OCI-M2 (cell line): ENCODE results near the gene CLEC3B.
"Not testable (repeated sequence)": the region's sequence is repeated elsewhere in the genome, so short reads cannot be mapped to it uniquely, and the experiment has no call there.

Experiments used
- DNase-seq: peaks from one replicate; lab custom pipeline; 2025; ENCODE audit not compliant: unreplicated experiment; lab: John Stamatoyannopoulos, UW

Gene CLEC3B

GRCh38 chr3:45034612-45035252 is 8.6 kb downstream of the CLEC3B start:
- no peak for DNase-seq

DNA sequence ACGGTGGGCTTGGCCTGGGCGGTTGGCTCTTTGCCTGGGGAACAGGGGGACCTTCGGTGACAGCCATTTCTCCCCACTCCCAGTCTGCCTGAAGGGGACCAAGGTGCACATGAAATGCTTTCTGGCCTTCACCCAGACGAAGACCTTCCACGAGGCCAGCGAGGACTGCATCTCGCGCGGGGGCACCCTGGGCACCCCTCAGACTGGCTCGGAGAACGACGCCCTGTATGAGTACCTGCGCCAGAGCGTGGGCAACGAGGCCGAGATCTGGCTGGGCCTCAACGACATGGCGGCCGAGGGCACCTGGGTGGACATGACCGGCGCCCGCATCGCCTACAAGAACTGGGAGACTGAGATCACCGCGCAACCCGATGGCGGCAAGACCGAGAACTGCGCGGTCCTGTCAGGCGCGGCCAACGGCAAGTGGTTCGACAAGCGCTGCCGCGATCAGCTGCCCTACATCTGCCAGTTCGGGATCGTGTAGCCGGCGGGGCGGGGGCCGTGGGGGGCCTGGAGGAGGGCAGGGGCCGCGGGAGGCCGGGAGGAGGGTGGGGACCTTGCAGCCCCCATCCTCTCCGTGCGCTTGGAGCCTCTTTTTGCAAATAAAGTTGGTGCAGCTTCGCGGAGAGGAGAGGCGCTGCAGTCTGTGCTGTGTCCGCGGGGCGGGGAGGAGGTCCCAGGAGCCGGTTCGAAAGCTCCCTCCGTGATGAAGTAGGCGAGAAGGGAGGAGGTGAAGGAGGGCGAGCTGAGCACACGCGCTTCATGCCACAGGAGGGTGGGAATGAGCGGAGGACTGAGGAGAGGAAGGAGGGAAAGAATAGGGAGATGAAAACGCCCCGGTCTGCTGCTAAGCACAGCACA is 9.6 kb downstream of the CLEC3B start:
- no peak for DNase-seq

- DNase-seq: peak; percentile 88
These were observed 11.8 kb downstream of the CLEC3B start for GRCh38 chr3:45037720-45038455.

- no peak for DNase-seq
These were observed 15.6 kb downstream of the CLEC3B start for GRCh38 chr3:45041666-45042065.

DNA sequence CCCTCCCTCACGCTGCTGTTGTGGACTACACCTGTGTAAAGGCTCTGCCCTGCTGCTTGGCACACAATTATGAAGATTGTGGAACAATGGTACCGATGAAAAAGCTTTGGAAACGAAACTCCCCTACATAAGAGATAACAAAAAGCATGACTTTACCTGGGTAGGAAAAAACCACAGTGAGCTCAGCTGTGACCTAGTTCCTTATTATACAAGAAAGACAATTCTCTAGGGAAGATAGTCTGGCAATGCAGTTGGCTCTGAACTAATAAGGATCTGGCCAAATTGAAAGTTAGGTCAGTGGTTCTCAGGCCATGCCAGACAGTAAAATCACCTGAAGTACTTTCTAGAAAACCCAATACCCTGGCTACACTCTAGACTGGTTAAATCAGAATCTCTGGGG is 16.1 kb downstream of the CLEC3B start:
- no peak for DNase-seq

DNA sequence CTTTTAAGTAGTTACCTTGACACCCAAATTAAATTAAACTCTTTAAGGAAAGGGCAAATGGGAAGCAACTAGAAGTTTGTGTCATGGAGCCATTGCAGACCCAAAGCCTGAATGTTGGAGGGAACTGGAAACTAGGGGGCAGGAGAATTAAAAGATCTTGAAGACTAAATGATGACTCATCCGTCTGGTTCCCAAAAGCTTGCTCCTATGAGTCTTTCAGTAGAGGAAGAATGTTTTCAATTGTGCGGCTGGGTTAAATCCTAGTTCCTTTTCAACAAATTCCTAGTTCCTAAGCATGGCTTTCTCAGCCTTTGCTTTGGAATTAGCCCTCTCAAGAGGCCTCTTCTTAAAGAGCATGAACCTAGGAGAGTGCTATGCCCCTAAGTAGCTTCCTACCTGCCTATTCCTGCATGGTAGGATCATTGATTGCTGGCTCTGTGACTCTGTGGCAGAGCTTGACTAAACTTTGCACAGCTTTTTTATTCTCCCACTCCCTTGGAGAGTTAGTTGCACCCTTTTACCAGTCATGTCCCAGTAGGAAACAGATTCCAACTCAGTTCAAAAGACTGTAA is 17.7 kb downstream of the CLEC3B start:
- no peak for DNase-seq

DNA sequence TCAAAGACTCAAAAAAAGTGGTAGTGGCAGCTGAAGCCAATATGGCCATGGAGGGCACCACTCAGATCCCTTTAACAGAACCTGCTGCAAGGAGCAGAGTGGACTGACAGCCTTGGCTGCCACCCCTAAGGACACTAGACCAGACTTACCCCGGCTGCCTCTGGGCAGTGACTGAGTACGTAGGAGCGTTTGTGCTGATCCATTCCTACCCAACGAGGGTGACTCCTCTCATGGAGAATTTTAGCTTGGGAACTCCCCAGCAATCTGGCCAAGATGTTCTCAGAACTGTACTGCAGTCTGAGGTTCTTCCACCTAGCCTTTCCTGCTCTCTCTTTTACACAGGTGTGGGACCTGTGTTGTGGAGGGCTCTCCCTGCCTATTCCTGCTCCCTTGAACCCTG is 22.1 kb downstream of the CLEC3B start:
- DNase-seq: no peak

DNA sequence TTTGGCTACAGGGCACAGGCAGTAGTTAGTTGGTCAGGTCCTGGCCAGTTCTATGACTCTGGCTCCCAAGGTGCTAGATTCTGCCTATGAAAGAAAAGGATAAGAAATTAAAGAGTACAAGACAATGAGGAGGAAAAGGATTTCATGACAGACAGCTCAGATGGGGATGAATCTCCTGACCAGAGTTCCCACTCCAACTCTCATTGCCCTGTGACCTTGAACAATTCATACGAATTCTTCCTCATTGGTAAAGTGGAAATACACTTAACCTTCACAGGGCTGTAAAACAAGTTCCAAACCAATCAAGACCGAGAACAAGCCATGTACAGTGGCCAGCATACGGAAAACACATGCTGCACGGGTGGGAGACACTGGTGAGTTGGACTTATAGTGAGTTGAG is 23.7 kb downstream of the CLEC3B start:
- DNase-seq: no peak

DNA sequence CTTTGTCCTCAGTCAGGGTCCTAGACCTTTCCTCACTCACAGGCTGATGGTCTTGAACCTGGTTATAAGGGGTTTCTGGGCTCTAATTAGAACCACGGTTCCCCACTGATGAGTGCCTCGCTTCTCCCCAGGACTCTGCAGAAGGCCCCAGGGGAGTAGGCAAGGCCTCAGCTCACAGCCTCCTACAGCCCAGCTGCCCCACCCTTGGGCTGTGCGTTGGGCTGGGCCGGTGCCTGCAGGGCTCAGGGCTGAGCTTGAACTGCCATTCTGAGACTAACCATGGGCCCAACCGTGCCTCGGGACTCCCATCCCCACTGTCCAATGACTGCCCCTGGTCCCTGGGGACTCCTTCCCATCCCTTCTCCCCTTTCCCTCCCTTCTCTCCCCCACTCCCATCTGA is 25.6 kb downstream of the CLEC3B start:
- DNase-seq: no peak

- not testable (repeated sequence) for DNase-seq
These were observed 27.7 kb downstream of the CLEC3B start for GRCh38 chr3:45053805-45054195.

DNA sequence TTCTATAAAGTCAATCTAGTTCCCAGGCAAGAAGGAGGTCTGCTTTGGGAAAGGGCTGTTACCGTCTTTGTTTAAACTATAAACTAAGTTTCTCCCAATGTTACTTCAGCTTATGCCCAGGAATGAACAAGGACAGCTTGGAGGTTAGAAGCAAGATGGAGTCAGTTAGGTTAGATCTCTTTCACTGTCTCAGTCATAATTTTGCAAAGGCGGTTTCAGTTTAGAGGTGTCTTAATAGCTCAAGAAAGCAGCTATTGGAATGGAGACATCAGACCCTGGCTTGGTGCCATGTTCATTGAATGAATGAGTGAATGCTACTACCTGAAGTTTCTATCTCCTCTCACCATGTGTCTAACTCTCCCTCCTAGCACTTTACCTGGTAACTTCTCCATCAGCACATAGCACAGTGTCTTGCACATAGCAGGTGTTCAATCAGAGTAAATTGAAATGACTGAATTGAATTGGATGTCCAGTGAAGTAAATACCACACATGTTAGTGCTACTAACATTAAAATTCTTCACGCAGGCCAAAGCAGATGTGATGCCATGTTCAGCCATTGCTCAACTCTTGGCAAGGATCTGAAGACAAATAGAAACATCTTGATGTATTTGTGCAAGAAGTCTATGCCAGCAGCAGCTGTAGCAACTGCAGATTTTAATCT is 28.2 kb downstream of the CLEC3B start:
- no peak for DNase-seq

- no peak for DNase-seq
These were observed 28.9 kb downstream of the CLEC3B start for GRCh38 chr3:45055032-45055410.

DNA sequence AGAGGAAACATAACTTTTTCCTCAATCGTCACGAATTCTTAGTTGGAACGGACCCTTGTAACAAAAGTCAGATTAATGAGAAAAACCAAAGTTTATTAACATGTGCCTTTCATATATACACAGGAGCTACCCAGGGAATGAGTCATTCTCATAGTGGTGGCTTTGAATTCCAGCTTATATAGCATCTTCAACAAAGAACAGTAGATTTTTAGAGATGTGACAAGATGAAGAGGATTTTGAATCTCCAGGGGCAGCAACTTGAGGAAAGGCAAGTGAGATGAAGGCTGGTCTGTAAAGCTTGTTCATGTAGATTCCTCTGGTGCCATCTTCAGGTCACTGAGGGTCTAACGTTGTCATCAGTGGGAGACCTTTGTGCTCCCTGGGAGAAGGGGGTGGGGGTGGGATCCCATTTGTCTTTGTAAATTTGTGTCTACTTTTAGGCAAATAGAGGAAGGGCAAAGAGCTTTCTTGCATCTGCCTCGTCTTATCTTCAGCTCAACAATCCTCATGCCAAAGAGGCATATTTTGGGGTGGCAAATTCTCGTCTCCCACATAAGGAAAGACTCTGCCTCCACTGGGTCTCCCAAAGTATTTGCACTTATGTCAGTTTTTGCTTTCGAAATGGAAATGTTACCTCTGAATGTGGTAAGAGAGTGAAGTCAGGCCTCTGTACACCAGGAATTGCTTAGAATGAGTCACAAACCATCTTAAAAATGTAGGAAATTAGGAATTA is 29.5 kb downstream of the CLEC3B start:
- DNase-seq: no peak

DNA sequence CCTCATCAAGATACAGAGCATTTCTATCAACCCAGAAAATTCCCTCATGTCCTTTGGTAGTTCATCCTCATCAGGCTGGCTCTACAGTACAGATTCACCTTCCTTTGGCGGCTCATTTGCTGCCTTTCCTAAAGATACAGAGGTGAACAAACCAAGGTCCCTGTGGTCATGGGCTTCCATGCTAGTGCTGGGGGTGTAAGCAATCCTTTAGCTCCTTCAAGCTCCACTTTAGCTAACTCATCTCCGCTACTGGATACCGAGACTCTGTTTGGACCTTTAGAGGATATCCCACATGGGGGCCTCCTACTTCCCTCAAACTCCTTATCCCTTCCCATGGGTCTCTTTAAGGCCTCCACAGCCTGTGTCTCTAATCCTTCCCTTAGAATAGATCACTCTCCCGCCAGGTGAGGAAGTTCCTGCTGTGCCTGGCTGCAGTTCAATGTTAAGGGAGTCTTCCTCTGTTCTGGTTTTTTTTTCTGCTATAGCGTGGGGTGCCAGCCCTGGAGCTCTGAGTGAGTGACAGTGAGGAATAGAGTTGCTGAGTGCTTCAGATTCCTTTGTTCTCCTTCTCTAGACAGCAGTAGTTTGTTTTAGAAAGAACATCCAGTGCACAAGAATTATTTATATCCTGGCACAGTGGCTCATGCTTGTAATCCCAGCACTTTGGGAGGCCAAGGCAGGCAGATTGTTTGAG is 30.7 kb downstream of the CLEC3B start:
- DNase-seq: no peak

GRCh38 chr3:45057557-45057956 is 31.5 kb downstream of the CLEC3B start:
- no peak for DNase-seq

DNA sequence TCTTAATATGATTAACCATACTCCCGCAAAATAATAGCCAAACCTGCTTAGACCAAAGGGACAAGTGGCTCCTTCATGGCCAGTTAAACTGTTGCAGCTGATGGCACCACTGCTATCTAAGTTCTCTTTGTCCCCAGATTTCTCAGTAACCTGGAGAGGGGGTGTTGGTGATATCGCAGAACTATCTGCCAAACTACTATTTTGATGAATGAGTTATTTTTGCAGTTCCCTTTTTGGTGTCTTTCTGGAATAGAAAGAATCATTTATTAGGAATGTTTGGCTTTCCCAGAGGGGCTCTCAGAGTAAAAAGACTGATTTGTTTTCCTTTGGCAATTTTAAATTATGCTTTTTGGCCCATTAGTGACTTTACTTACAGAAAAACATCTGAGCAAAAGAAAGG is 33.0 kb downstream of the CLEC3B start:
- no peak for DNase-seq

DNA sequence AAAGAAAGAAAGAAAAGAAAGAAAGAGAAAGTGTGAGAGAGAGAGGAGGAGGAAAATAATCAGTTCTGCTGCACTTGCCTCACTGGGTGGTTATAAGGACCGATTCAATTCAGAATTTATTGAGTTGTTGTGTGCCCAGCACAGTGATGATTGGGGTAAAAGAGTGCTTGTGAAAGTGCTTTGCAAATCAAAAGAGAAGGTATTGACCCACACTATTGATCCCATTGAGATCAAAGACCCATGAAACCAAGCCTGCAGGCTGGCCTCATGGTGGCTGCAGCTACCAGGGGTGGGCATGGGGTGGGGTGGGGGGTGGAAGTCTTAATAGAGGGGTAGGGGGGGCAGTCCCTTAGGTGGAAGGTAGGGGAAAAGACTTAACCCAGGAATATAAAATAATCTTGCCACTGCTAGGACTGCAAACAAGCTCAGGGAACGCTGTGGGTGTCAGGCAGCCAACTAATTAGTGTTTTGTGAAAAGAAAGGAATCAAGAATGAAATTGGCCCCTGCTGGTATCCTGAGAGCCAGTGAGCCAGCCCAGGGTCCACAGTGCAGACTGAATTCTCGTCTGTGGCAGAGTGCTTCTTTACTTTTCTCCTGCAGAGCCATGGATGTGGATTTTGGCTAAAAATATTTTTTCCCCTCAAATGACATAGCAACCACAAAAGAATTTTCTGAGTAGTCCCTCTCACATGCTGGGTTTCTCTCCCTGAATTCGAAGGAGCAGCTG is 34.2 kb downstream of the CLEC3B start:
- no peak for DNase-seq

DNA sequence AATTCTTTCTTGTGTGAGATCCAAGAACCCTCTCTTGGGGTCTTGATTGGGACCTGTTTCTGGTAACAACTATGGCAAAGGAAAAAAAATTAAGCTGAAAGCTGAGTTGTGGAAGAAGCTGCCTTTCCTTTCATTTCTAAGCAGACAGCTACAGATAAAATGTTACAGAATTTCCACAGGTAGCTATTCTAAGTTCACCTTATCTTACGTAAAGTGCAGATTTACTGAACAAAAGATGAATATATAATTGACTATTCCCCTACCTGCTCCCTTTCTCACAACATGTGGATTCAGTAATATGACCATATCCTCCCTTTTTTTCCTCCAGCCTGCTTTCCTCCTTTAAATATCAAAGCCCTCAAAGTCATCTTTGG is 36.6 kb downstream of the CLEC3B start:
- no peak for DNase-seq
